H1 (cell line): ENCODE data around the gene NEK10.

Experiments
- CTCF ChIP-seq, 3 experiments: IDR thresholded peaks; 1 replicate in 2 of 3; 2 replicates in 1 of 3; pipeline versions ENCODE4 v1.5.1 to v1.6.1; 2011; ENCODE audit warnings: low read length in 3 of 3, mild to moderate bottlenecking in 3 of 3, inconsistent platforms in 2 of 3, low read depth in 1 of 3, moderate library complexity in 1 of 3; ENCODE audit not compliant: insufficient read depth in 1 of 3; ENCODE audit errors: control extremely low read depth in 1 of 3
- EP300 ChIP-seq, 2 experiments: IDR thresholded peaks; 1 replicate in 1 of 2; 2 replicates in 1 of 2; pipeline ENCODE4 v1.6.1; 2011 to 2012; ENCODE audit warnings: low read depth in 2 of 2, low read length in 2 of 2, mild to moderate bottlenecking in 2 of 2, borderline replicate concordance in 1 of 2, inconsistent platforms in 1 of 2, moderate library complexity in 1 of 2
- EZH2 ChIP-seq: fragments of 200-600 bp; sonication (generic); IDR thresholded peaks from 2 replicates; pipeline ENCODE4 v1.7.1; 2012; ENCODE audit warnings: low read depth, mild to moderate bottlenecking, moderate library complexity, low read length, inconsistent platforms; ENCODE audit not compliant: severe bottlenecking
- KDM1A ChIP-seq: fragments of 200-600, 300-600 bp; sonication (generic); IDR thresholded peaks from 2 replicates; pipeline ENCODE4 v1.7.1; 2016; ENCODE audit warnings: mild to moderate bottlenecking, low read length, borderline replicate concordance
- MAX ChIP-seq: IDR thresholded peaks from 2 replicates; pipeline ENCODE4 v1.6.1; 2012; ENCODE audit warnings: inconsistent platforms
- POLR2A ChIP-seq, 2 experiments: IDR thresholded peaks; 1 replicate in 1 of 2; 2 replicates in 1 of 2; pipeline ENCODE4 v1.6.1; 2011; ENCODE audit warnings: low read depth in 2 of 2, low read length in 2 of 2, mild to moderate bottlenecking in 2 of 2; ENCODE audit errors: control extremely low read depth in 1 of 2
- RNF2 ChIP-seq: fragments of 200-900, 300-1000 bp; sonication (generic); IDR thresholded peaks from 2 replicates; pipeline ENCODE4 v1.7.1; 2016; ENCODE audit warnings: borderline replicate concordance, low read depth, mild to moderate bottlenecking, antibody characterized with exemption, low read length; ENCODE audit not compliant: poor library complexity, severe bottlenecking; ENCODE audit errors: missing control alignments
- SUZ12 ChIP-seq: fragments of 200-600 bp; sonication (generic); IDR thresholded peaks from 2 replicates; pipeline ENCODE4 v1.6.1; 2012; ENCODE audit warnings: mild to moderate bottlenecking, inconsistent platforms, low read length, moderate library complexity, mixed read lengths
- TEAD4 ChIP-seq: IDR thresholded peaks from 2 replicates; pipeline ENCODE4 v1.6.1; 2012; ENCODE audit warnings: low read depth, low read length, inconsistent platforms, mixed read lengths

DNA sequence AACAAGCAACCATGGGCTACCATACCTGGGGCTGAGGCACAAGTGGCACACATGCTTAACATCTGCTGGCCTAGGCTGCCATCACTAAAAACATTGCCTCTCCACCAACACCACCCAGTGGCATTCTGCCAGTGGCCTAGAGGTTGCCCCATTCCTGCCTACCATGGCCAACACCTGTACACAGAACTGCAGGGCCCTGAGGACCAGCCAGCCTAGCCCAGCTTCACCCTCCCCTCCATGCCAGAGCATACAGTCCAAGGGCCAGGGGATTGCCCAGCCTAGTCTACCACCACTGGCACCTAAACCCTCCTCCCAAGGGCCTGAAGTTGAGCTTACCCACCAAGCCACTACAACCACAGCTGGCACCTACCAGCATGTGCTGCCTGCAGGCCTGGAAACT is 35.3 kb downstream of the NEK10 start:
- TF ChIP-seq RNF2, result no peak
- no peak for TF ChIP-seq SUZ12
- TF ChIP-seq CTCF (IDR thresholded peaks at IDR 0.05; ENCODE audit: control extremely low read depth in 1 of 3, insufficient read depth in 1 of 3, low read depth in 1 of 3, low read length in 3 of 3), result no peak
- TF ChIP-seq POLR2A (IDR thresholded peaks at IDR 0.05; ENCODE audit: control extremely low read depth in 1 of 2, low read depth in 2 of 2, low read length in 2 of 2), result no peak
- no peak for TF ChIP-seq EP300 (IDR thresholded peaks at IDR 0.05; ENCODE audit: borderline replicate concordance in 1 of 2, low read depth in 2 of 2, low read length in 2 of 2)
- TF ChIP-seq TEAD4, result no peak
- TF ChIP-seq KDM1A, result no peak
- TF ChIP-seq MAX, result no peak
- no peak for TF ChIP-seq EZH2
